GM23338 (cell line): ENCODE measurements around the gene FCN1. TPM values are rescaled to one million over a fixed set of nuclear protein-coding genes. Genes with fewer than 3 reads are reported as not detected.

Experiments used
- CREB1 ChIP-seq: fragments of 250-450 bp; sonication (Bioruptor Pico); IDR thresholded peaks from 2 replicates; pipeline ENCODE4 v1.5.0; 2020; ENCODE audit warnings: low read depth, mild to moderate bottlenecking, moderate library complexity
- CTCF ChIP-seq, 2 experiments: fragments of 200-600 bp in 1 of 2; sonication (generic) in 1 of 2; conservative IDR thresholded peaks; 2 replicates each; pipeline versions ENCODE4 v1.5.1 to v1.6.1; 2016 to 2017; ENCODE audit warnings: antibody characterized with exemption in 2 of 2, low read depth in 2 of 2, mild to moderate bottlenecking in 2 of 2, moderate library complexity in 1 of 2
- EZH2 ChIP-seq: fragments of 200-600 bp; sonication (generic); IDR thresholded peaks from one replicate; pipeline ENCODE4 v1.8.0; 2017; ENCODE audit warnings: antibody characterized with exemption, mild to moderate bottlenecking, low read depth; ENCODE audit not compliant: unreplicated experiment
- NANOG ChIP-seq: IDR thresholded peaks from 2 replicates; pipeline ENCODE4 v1.6.1; 2016; ENCODE audit warnings: antibody characterized with exemption, borderline replicate concordance
- POLR2AphosphoS5 ChIP-seq: IDR thresholded peaks from 2 replicates; pipeline ENCODE4 v1.6.1; 2016; ENCODE audit warnings: antibody characterized with exemption, low read depth
- ZNF462 ChIP-seq: fragments of 250-450 bp; sonication (Bioruptor Pico); IDR thresholded peaks from 2 replicates; pipeline ENCODE4 v1.5.0; 2020; ENCODE audit warnings: mild to moderate bottlenecking, moderate library complexity
- polyA plus RNA-seq: library from polyadenylated mRNA; unstranded; fragments of >200 nt; fragmentation: Nextera tagmentation; extraction: Ambion mirVana; gene quantifications from 2 replicates; pipeline ENCODE4 v1.2.1, GENCODE V29; 2016
- total RNA-seq: library from RNA; depleted of rRNA; stranded (reverse); fragments of >200 nt; shearing (Covaris generic); gene quantifications from 2 replicates; pipeline ENCODE4 v1.2.3, GENCODE V29; 2014
- TF ChIP-seq, protein P1 (sequence below): IDR thresholded peaks from 2 replicates; pipeline ENCODE4 v1.6.1; 2016; ENCODE audit warnings: antibody characterized with exemption

Gene FCN1
- total and polyA plus RNA-seq, 2 experiments from 2014 or later: not detected

- TF ChIP-seq ZNF462 (CRISPR knock-in tag): no peak
- TF ChIP-seq CREB1 (CRISPR knock-in tag): no peak
- no peak for TF ChIP-seq NANOG
- TF ChIP-seq, protein P1, sequence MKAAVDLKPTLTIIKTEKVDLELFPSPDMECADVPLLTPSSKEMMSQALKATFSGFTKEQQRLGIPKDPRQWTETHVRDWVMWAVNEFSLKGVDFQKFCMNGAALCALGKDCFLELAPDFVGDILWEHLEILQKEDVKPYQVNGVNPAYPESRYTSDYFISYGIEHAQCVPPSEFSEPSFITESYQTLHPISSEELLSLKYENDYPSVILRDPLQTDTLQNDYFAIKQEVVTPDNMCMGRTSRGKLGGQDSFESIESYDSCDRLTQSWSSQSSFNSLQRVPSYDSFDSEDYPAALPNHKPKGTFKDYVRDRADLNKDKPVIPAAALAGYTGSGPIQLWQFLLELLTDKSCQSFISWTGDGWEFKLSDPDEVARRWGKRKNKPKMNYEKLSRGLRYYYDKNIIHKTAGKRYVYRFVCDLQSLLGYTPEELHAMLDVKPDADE: no peak
- TF ChIP-seq EZH2: no peak
- no peak for TF ChIP-seq POLR2AphosphoS5
- no peak for TF ChIP-seq CTCF (conservative IDR thresholded peaks at IDR 0.05; ENCODE audit: low read depth in 2 of 2)
Measured at GRCh38 chr9:134891713-134892112, 26.0 kb downstream of the FCN1 start (continued).
